HG02588 (cell line): ENCODE results near the gene CFAP77.

Source experiments
- ATAC-seq: cut with Tn5 transposase; IDR thresholded peaks from one replicate; pipeline ENCODE4 v1.9.1; 2021; ENCODE audit warnings: mild to moderate bottlenecking, moderate library complexity; ENCODE audit not compliant: unreplicated experiment

CFAP77 gene

GRCh38 chr9:132575005-132575609, 165.1 kb downstream of the CFAP77 start:
- no peak for ATAC-seq

GRCh38 chr9:132575811-132576210, 165.8 kb downstream of the CFAP77 start:
- ATAC-seq = no peak

- no peak for ATAC-seq
These were observed 167.1 kb downstream of the CFAP77 start for GRCh38 chr9:132577119-132577518.

- no peak for ATAC-seq
These were observed 168.4 kb downstream of the CFAP77 start for GRCh38 chr9:132578367-132578932.

- no peak for ATAC-seq
These were observed 169.4 kb downstream of the CFAP77 start for GRCh38 chr9:132579427-132579798.

GRCh38 chr9:132582276-132582785, 172.3 kb downstream of the CFAP77 start, which contains the start of gene BARHL1:
BARHL1 (plus strand) TSS chr9:132582606; CDS start chr9:132582798, 192 bp downstream.
- no peak for ATAC-seq

- no peak for ATAC-seq
These were observed 173.0 kb downstream of the CFAP77 start for GRCh38 chr9:132582786-132583583.

GRCh38 chr9:132583584-132584304, 173.7 kb downstream of the CFAP77 start:
- no peak for ATAC-seq

GRCh38 chr9:132584601-132585560, 174.9 kb downstream of the CFAP77 start:
- no peak for ATAC-seq

GRCh38 chr9:132585954-132586829, 176.2 kb downstream of the CFAP77 start:
- no peak for ATAC-seq

- no peak for ATAC-seq
These were observed 177.0 kb downstream of the CFAP77 start for GRCh38 chr9:132586830-132587591.

GRCh38 chr9:132587592-132587955, 177.6 kb downstream of the CFAP77 start:
- ATAC-seq = no peak

- ATAC-seq = no peak
These were observed 178.1 kb downstream of the CFAP77 start for GRCh38 chr9:132588098-132588497.

- no peak for ATAC-seq
These were observed 178.6 kb downstream of the CFAP77 start for GRCh38 chr9:132588501-132589147.

GRCh38 chr9:132589148-132590036, 179.4 kb downstream of the CFAP77 start:
- no peak for ATAC-seq

- ATAC-seq = no peak
These were observed 180.0 kb downstream of the CFAP77 start for GRCh38 chr9:132590037-132590317.
